Breast epithelium (tissue), 4 donors: Measurements from ENCODE around the gene LMNA. TPM values are rescaled to one million over a fixed set of nuclear protein-coding genes. Genes with fewer than 3 reads are reported as not detected.

Experiments
- DNase-seq, 2 donors: peaks; one replicate each; pipeline ENCODE4 v3.0.0-alpha.2; 2019; ENCODE audit warnings: low spot score in 2 of 2
- H3K27ac ChIP-seq, 2 donors: fragments of 200-600 bp; sonication (generic) in 1 of 2; one replicate each; pipeline ENCODE4 v1.5.1; 2016 to 2019; ENCODE audit warnings: mild to moderate bottlenecking in 1 of 2
- H3K27me3 ChIP-seq, 2 donors: fragments of 200-600 bp; sonication (generic) in 1 of 2; one replicate each; pipeline versions ENCODE4 v1.5.1 to v1.6.0; 2017 to 2019; ENCODE audit warnings: control low read depth in 1 of 2, mild to moderate bottlenecking in 1 of 2
- H3K36me3 ChIP-seq: fragments of 200-600 bp; one replicate; pipeline ENCODE4 v1.5.1; 2019
- H3K4me1 ChIP-seq, 2 donors: fragments of 200-600 bp; sonication (generic); one replicate each; pipeline ENCODE4 v1.5.1; 2016 to 2019; ENCODE audit warnings: control low read depth in 1 of 2
- H3K4me3 ChIP-seq, 3 donors: fragments of 200-600 bp; sonication (generic); 1 replicate in 2 of 3; 2 replicates in 1 of 3; pipeline ENCODE4 v1.5.1; 2016 to 2019; ENCODE audit warnings: mild to moderate bottlenecking in 3 of 3, moderate library complexity in 2 of 3
- H3K9me3 ChIP-seq, 2 donors: fragments of 200-600 bp; sonication (generic) in 1 of 2; one replicate each; pipeline ENCODE4 v1.5.1; 2016 to 2019; ENCODE audit warnings: control low read depth in 1 of 2
- POLR2A ChIP-seq: fragments of 450-650 bp; IDR thresholded peaks from one replicate; pipeline ENCODE4 v1.6.1; 2016; ENCODE audit warnings: antibody characterized with exemption, mild to moderate bottlenecking, moderate library complexity
- POLR2AphosphoS5 ChIP-seq, 3 donors: sonication (generic); formaldehyde crosslinking; IDR thresholded peaks; one replicate each; pipeline ENCODE4 v1.6.1; 2017; ENCODE audit warnings: antibody characterized with exemption in 3 of 3
- intact Hi-C: fragments of 100-400 bp; cut with DNase I; formaldehyde crosslinking; loops from one replicate; pipeline ENCODE4 v1.15.1; 2023; ENCODE audit warnings: low total_unique reads
- total RNA-seq, 3 donors: library from RNA; depleted of rRNA; stranded (reverse); fragments of >200 nt; gene quantifications; one replicate each; pipeline ENCODE4 v1.1.0, GENCODE V29; 2016
- TF ChIP-seq, protein P1 (sequence below), 3 donors: fragments of 450-650 bp; IDR thresholded peaks; one replicate each; pipeline ENCODE4 v1.5.1; 2016 to 2017; ENCODE audit warnings: antibody characterized with exemption in 3 of 3, mild to moderate bottlenecking in 3 of 3, moderate library complexity in 3 of 3

LMNA gene
- total RNA-seq, 3 donors from 2014 or later = 292 to 367 (median 319) TPM

DNA sequence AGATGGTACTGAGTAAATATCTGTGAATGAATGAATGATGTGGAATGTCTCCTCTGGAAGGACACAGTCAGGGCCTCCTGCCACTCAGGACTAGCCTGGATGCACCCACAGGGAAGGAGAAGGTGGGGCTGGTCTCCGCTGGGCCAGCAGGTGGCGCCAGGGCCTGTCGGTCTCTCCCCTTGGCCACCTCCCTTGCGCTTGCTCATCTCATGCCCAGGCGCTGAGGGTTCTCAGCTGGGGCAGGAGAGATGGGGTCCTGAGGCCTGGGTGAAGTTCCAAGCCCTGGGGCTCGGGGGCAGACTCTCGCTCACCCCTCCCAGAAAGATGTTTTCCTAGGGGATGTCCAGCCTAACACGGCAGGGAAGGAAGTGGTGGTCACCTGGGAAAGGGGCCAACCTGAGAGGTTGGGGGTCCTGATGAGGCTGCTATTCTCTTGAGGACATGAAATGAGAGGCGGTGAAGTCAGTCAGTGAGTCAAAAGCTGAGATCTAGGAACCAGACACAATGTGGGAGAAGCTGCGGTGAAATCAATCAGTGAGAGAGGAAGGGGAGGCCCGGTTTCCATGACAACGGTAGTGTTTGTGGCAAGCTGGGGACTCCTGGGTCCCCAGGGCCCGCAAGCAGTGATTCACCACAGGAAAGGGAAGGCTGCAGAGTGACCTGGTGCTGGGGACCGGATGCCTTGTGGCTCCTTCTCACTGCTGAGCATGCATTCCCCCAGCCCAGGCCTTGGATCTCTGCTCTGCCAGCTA is 17.7 kb upstream of the LMNA start:
- TF ChIP-seq, protein P1, sequence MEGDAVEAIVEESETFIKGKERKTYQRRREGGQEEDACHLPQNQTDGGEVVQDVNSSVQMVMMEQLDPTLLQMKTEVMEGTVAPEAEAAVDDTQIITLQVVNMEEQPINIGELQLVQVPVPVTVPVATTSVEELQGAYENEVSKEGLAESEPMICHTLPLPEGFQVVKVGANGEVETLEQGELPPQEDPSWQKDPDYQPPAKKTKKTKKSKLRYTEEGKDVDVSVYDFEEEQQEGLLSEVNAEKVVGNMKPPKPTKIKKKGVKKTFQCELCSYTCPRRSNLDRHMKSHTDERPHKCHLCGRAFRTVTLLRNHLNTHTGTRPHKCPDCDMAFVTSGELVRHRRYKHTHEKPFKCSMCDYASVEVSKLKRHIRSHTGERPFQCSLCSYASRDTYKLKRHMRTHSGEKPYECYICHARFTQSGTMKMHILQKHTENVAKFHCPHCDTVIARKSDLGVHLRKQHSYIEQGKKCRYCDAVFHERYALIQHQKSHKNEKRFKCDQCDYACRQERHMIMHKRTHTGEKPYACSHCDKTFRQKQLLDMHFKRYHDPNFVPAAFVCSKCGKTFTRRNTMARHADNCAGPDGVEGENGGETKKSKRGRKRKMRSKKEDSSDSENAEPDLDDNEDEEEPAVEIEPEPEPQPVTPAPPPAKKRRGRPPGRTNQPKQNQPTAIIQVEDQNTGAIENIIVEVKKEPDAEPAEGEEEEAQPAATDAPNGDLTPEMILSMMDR (IDR thresholded peaks at IDR 0.05) = peak; percentile 93 to 98 (median 98)
- TF ChIP-seq POLR2AphosphoS5 (IDR thresholded peaks at IDR 0.05) = peak; percentile 63 to 74 (median 67)
- no peak for TF ChIP-seq POLR2A
- Histone ChIP-seq H3K27me3 (no peaks in the 10 kb centered on the region), H3K27ac (peak overlapping the region; percentile 91 to 92), H3K4me1 (peaks cover 4 to 13% of the 10 kb centered on the region in 2 donors), H3K4me3 (peak overlapping the region in 1 of 3 donors; percentile 34), H3K9me3 (no peaks in the 10 kb centered on the region), H3K36me3 (no peaks in the 10 kb centered on the region)
- peak; percentile 89 to 94 for DNase-seq
- intact Hi-C loops = loop anchor here (2.0 kb wide), 1 partner anchor 36 kb away; no protein-coding TSS in a partner anchor

DNA sequence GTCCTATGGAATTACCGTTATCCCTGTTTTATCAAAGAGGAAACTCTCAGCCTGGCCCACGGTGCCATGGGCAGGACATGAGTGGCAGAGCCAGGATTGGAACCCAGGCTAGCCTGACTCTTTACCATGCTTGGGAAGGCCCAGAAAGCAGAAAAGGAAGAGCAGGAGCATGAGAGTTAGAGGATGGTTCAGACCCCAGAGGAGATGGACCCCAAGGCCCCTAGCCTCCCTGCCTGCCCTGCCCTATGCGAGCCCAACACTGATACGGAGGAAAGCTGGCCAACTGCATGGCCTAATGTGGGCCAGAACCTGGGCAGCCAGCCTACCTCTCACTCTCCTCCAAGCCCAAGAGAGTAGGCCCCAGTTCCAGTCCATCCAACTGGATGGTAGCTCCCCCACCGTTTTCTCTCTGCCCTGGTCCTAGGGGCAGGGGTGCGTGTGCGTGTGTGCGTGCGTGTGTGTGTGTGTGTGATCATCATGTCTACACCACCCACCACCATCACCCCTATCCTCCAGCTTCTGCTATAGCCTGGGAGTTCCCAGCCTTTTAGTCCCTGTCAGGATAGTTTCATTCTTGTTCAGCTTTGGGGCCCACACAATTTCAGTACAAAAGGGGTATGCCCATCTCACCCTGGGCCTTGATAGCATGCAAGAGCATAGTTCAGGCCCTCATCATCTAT is 16.9 kb upstream of the LMNA start:
- TF ChIP-seq POLR2A = no peak
- no peak for TF ChIP-seq POLR2AphosphoS5 (IDR thresholded peaks at IDR 0.05)
- TF ChIP-seq, protein P1 (IDR thresholded peaks at IDR 0.05) = no peak
- H3K4me3 ChIP-seq = no peak overlapping the region
- no peaks in the 10 kb centered on the region for H3K27me3 ChIP-seq
- H3K4me1 ChIP-seq = peaks cover 12 to 18% of the 10 kb centered on the region in 2 donors
- H3K36me3 ChIP-seq = no peaks in the 10 kb centered on the region
- intact Hi-C loops = loop anchor here (2.0 kb wide), 1 partner anchor 35 kb away; no protein-coding TSS in a partner anchor
- H3K27ac ChIP-seq = peak overlapping the region; percentile 91 to 92
- DNase-seq = no peak
- no peaks in the 10 kb centered on the region for H3K9me3 ChIP-seq

DNA sequence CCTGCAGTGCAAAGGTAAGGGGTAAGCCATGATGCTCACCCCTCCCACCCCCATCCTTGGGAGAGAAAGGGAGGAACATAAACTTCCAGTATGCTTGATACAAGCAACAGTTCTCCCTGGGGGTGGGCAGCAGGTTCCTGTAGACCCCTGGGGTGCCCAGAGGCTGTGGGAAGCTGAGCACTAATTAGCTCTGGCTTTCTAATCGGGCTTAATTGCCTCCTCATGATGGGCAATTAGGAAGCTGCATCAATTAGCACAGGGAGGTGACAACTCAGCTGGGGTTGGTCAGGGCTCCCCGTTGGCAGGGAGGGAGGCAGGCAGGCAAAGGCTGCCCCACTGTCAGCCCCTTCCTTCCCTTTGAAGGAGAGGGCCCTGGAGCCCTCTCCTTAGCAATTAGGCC is 15.7 kb upstream of the LMNA start:
- Histone ChIP-seq H3K36me3 (no peaks in the 10 kb centered on the region), H3K9me3 (no peaks in the 10 kb centered on the region), H3K4me1 (peaks cover 18 to 29% of the 10 kb centered on the region in 2 donors), H3K27ac (peak overlapping the region; percentile 40 to 91), H3K27me3 (no peaks in the 10 kb centered on the region), H3K4me3 (no peak overlapping the region)
- TF ChIP-seq POLR2A (no peak), POLR2AphosphoS5 (IDR thresholded peaks at IDR 0.05) (no peak)
- TF ChIP-seq, protein P1 (IDR thresholded peaks at IDR 0.05) = no peak
- intact Hi-C loops = no loop called here
- no peak for DNase-seq

DNA sequence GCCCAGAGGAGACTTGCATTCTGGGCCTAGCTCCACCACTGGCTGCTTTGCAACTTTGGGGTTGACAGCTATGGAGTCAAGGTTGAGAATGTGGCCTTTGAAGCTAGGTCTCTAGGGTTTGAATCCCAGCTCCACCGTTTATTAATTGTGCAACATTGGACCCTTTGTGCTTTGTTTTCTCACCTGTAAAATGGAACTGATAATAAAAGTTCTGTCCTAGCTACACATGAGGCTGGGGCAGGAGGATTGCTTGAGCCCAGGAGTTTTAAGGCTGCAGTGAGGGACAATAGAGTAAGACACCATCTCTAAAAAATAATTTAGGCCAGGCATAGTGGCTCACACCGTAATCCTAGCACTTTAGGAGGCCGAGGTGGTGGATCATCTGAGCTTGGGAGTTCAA is 15.2 kb upstream of the LMNA start:
- intact Hi-C loops = no loop called here
- H3K27me3 ChIP-seq = no peaks in the 10 kb centered on the region
- peak overlapping the region in 1 of 2 donors; percentile 91 for H3K27ac ChIP-seq
- no peak for DNase-seq
- H3K4me1 ChIP-seq = peaks cover 23 to 32% of the 10 kb centered on the region in 2 donors
- H3K9me3 ChIP-seq = no peaks in the 10 kb centered on the region
- no peak overlapping the region for H3K4me3 ChIP-seq
- no peaks in the 10 kb centered on the region for H3K36me3 ChIP-seq
- TF ChIP-seq POLR2A (no peak), POLR2AphosphoS5 (IDR thresholded peaks at IDR 0.05) (no peak)
- TF ChIP-seq, protein P1 (IDR thresholded peaks at IDR 0.05) = no peak
